RKO (cell line): ENCODE measurements around the gene OR1G1.
"Not testable (repeated sequence)": the region's sequence is repeated elsewhere in the genome, so short reads cannot be mapped to it uniquely, and the experiment has no call there.

Experiments used
- DNase-seq: peaks from one replicate; pipeline ENCODE4 v3.0.0-alpha.2; 2016; ENCODE audit warnings: low spot score

Gene OR1G1

DNA sequence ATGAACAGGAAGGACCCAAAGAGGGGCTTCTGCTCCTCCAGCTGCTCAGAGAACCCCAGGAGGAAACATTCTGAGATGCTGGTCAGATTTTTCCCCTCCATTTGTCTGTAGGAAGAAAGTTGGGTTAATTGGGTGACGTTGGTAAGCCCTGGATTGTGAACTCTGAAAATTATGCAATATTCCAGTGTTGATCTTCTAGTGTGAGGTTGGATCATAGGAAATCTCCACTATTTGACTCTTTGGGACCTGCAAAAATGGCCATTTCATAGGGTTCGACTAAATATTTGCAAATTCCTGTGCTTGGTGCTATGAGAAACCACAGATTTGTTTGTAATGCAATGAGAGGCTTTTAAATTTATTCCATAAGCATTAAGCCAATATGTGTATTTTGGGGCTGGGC is at the start of gene OR1G1:
OR1G1 (minus strand) TSS at position 101 of the 400 bp plus-strand sequence; CDS start at position 101, 0 bp downstream.
- no peak for DNase-seq

- DNase-seq = no peak
Observed at GRCh38 chr17:3167574-3167973, 40.2 kb upstream of the OR1G1 start.

GRCh38 chr17:3157218-3157617 is 29.9 kb upstream of the OR1G1 start:
- no peak for DNase-seq

GRCh38 chr17:3137494-3137893 is 10.1 kb upstream of the OR1G1 start:
- DNase-seq = not testable (repeated sequence)

- DNase-seq = no peak
Observed at GRCh38 chr17:3104322-3104721, 23.0 kb downstream of the OR1G1 start, which contains the start of gene OR1D2. Gene OR1D2 (minus strand): TSS chr17:3104422. CDS start chr17:3092996, 11,426 bp downstream.
